ENCODE data around the gene KRT33A. TPM values are rescaled to one million over a fixed set of nuclear protein-coding genes. Genes with fewer than 3 reads are reported as not detected.
A peak's percentile ranks its signal among the peaks of the same experiment; 100 is the strongest.
"Not testable (repeated sequence)": the region's sequence is repeated elsewhere in the genome, so short reads cannot be mapped to it uniquely, and the experiment has no call there.

The KRT33A gene
- total RNA-seq, 2 experiments from 2014 or later, result not detected

DNA sequence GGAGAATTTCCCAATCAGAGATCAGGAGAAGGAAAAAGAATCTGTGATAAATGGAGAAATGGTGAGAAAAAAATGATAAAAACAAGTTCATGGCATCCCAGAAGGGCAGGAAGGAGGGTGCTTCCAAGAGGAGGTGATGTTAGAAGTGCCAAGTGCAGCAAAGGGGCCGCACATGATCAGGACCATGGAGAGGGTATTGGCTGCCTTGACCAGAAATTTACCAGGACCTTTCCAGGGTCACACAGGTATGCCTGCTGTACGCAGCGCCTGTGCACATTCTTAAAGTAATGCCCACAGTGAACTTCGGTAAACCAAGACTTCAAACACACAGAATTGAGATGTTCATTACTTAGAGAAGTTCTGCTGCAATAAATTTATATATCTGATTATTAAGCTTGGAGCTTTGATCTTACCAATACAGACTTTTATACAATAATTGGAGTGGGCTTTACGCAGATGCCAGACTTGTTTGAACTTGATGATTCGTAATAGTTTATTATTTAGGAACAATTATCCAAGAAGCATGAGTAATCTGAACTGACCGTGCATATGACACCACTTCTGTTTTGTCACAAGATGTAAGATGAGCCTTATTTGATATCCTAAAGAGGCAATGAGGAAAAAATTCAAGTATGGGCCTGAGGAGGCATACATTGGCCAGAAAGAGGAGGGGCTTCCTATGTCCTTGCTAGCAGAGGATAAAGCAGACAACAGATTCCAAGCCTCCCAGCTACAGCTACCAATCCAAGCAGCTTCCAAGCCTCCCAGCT lies 2.2 kb upstream of the KRT33A start:
- H3K9me3 Mint-ChIP-seq, result peaks cover 1% of the 10 kb centered on the region
- CTCF ChIA-PET, result no interaction called here

DNA sequence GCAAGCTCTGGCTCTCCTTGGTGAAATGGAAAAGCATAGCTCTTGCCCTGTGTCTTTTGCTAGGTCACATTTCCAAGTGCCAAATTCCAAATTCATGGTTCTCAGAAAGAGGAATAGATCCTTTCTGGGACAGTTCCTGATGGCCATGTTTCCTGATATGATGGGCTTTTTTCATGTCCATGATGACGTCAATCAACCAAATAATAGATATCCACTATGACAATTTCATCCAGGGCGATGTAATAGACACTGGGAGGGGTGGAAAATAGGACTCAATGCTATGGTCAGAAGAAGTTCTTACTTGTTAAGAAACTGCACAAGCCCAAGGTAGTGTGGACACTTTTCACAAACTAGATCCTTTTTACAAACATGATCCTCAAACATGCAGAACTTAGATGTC lies 549 bp upstream of the KRT33A start:
- no peaks in the 10 kb centered on the region for H3K36me3 Mint-ChIP-seq (ENCODE audit: low read depth)

More for the DNA sequence above, 2.2 kb upstream of the KRT33A start:
- Mint-ChIP-seq H3K27ac (no peak overlapping the region), H3K4me3 (no peak overlapping the region), H3K4me1 (ENCODE audit: low read depth) (peaks cover 12% of the 10 kb centered on the region), H3K36me3 (ENCODE audit: low read depth) (no peaks in the 10 kb centered on the region), H3K27me3 (ENCODE audit: low read depth) (no peaks in the 10 kb centered on the region)
- intact Hi-C loops (cut with micrococcal nuclease), result no loop called here
- no peak for DNase-seq

DNA sequence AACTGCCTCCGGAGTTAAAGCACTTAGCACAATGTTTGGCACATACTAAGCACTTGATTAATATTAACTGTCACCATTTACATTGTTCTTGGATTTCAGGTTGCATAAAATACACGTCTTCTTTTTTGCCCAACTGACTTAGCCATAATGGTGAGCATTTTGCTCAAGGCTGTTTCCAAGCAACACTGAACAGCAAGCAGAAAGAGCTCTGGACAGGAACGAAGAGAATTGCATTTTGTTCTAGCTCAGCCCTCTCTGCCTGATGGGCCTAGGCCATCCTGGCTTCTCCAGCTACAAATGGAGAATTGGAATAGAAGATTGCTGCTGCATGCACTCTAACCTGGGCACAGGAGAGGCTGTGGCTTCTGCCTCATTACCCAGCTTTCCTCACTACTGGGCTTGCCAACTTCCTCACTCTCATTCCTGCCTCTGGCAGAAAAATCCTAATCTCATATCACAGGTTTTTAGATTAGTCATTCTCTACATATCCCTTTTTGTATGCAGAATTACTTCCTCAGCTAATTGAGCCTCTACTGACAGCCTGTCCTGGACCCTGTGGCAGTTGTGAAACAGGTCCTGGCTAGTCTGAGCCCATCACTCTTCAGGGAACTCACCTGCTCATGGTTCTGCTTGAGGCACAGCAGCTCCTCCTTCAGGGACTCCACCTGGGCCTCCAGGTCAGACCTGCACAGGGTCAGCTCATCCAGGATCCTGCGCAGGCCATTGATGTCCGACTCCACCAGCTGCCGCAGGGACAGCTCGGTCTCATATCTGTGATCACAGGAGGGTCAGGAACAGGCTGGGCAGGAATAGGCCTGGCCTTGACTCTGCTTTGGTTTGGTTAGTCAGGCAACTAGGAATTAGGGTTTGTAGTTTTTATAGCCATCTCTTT lies 2.5 kb downstream of the KRT33A start:
- Mint-ChIP-seq H3K27me3 (ENCODE audit: low read depth) (no peaks in the 10 kb centered on the region), H3K9me3 (peaks cover 4% of the 10 kb centered on the region), H3K4me1 (ENCODE audit: low read depth) (peaks cover 17% of the 10 kb centered on the region), H3K4me3 (no peak overlapping the region), H3K27ac (no peak overlapping the region), H3K36me3 (ENCODE audit: low read depth) (peaks cover 2% of the 10 kb centered on the region)
- CTCF ChIA-PET, result no interaction called here
- intact Hi-C loops (cut with micrococcal nuclease), result no loop called here
- DNase-seq, result no peak

More for the DNA sequence above, 549 bp upstream of the KRT33A start:
- Mint-ChIP-seq H3K4me1 (ENCODE audit: low read depth) (peaks cover 12% of the 10 kb centered on the region), H3K4me3 (no peak overlapping the region), H3K9me3 (no peaks in the 10 kb centered on the region), H3K27me3 (ENCODE audit: low read depth) (no peaks in the 10 kb centered on the region), H3K27ac (no peak overlapping the region)
- DNase-seq, result no peak
- intact Hi-C loops (cut with micrococcal nuclease), result no loop called here
- CTCF ChIA-PET, result interaction anchor here (1.0 kb wide), 1 partner anchor 198 kb away, joined by 3 read pairs; no protein-coding TSS in a partner anchor

DNA sequence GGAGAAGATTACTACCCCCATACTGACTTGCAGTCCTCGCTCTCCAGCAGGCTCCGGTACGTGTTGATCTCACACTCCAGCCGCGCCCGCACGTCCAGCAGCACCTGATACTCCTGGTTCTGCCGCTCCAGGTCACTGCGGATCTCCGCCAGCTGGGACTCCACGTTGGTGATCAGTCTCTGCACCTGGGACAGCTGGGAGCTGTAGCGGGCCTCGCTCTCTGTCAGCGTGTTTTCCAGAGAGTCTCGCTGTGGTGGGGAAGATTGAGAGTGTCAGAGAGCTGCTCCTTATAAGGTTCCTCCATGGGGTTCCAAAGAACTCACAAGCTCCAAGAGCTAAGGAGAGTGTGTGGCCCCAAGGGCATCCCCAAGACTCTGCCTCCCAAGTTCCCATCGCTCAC lies 4.2 kb downstream of the KRT33A start:
- H3K4me3 Mint-ChIP-seq; H3K27ac Mint-ChIP-seq; intact Hi-C loops (cut with micrococcal nuclease); CTCF ChIA-PET; H3K27me3 Mint-ChIP-seq (ENCODE audit: low read depth); DNase-seq; H3K36me3 Mint-ChIP-seq (ENCODE audit: low read depth): not testable (repeated sequence)
- Mint-ChIP-seq H3K9me3 (peaks cover 15% of the 10 kb centered on the region), H3K4me1 (ENCODE audit: low read depth) (peaks cover 25% of the 10 kb centered on the region)

DNA sequence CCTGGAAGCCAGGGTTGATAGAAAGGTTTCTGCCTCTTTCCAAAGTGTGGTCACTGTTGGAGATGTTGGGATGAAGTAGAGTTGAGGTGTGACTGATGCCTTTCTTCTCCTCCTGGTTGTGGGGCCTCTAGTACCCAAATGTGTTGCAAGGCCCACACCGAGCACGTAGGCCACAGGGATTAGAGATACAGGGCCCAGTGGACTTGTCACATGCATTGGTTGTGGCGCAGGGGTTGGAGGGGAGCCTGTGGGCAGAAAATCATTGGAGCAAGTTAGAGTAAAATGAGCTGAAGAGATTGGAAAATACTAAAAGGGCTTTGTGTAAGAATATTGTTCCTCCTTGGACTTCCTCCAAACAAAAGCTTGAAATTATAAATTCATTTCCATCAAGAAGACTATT lies 4.6 kb downstream of the KRT33A start:
- Mint-ChIP-seq H3K36me3 (ENCODE audit: low read depth) (peaks cover 5% of the 10 kb centered on the region), H3K4me1 (ENCODE audit: low read depth) (peaks cover 25% of the 10 kb centered on the region), H3K9me3 (peaks cover 15% of the 10 kb centered on the region), H3K27ac (no peak overlapping the region), H3K27me3 (ENCODE audit: low read depth) (no peaks in the 10 kb centered on the region), H3K4me3 (no peak overlapping the region)
- no peak for DNase-seq
- intact Hi-C loops (cut with micrococcal nuclease), result no loop called here
- CTCF ChIA-PET, result no interaction called here

DNA sequence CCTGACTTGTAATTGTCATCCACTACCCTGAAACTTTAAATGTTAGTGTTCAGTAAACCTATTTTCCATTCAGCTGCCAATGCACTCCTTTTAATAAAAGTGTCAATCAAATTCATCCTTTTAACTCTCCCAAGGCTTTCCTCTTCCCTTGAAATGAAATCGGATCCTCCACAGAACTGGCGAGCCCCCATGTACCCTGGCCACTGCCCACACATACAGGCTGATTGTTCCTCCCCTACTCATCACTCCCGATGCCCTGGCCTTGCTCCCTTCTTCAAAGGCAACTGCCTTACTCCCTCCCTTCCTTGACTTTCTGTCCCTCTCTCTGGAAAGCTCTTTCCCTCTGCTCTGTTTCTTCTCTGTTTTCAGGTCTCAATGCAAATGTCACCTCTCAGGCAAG lies 7.6 kb downstream of the KRT33A start:
- DNase-seq, result no peak
- intact Hi-C loops (cut with micrococcal nuclease), result no loop called here
- Mint-ChIP-seq H3K36me3 (ENCODE audit: low read depth) (peaks cover 5% of the 10 kb centered on the region), H3K4me1 (ENCODE audit: low read depth) (peaks cover 54% of the 10 kb centered on the region), H3K27me3 (ENCODE audit: low read depth) (no peaks in the 10 kb centered on the region), H3K4me3 (no peak overlapping the region), H3K27ac (no peak overlapping the region), H3K9me3 (peaks cover 15% of the 10 kb centered on the region)
- CTCF ChIA-PET, result interaction anchor here (0.7 to 1.1 kb wide), 2 partner anchors 20 to 318 kb away, joined by 3 read pairs; no protein-coding TSS in a partner anchor

DNA sequence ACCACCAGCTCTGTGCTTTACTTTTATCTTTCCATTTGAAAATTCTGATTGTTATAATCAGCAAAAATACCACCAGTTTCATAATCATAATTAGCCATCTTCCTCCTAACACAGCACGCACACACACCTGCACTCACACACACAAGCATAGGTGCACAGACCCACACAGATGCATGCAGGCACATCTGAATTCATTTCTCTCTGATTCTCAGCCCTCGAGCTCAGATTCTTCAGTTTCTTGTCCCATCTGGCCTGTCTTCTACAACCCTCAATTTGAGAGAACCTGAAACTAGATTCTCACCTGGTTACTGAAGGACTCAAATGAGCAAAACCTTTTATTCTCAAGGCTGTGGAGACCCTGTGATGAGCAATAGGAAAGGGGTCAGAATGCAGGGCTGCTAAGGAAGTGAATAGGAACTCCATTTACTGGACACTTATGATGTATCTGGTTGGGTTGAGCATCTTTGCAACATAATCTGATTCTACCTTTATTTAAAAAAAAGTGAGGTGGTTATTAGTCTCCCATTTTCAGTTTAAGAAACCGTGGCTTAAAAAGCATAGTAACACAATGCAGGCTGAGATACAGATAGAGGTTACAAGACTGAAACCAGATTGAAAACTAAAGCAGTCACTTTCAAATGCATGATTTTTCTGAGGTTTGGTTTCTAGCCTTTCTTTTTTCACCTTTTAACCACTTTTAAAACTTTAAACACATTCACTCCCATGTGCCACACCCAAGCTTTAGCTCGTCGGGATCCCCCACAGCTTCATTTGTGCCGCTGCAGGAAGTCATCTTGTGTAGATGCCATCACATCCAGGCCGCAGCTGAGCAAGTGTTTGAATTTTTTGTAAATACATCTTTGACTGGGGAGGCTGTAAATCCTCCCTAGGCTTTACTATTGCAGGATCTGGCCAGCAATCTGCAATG lies 9.4 kb downstream of the KRT33A start:
- intact Hi-C loops (cut with micrococcal nuclease), result loop anchor here (1.0 to 2.0 kb wide), 2 partner anchors 32 to 63 kb away; partner anchors contain the start of gene KRTAP16-1
- CTCF ChIA-PET, result interaction anchor here (0.6 to 1.9 kb wide), 2 partner anchors 63 to 432 kb away, joined by 3 to 4 read pairs; no protein-coding TSS in a partner anchor
- peak; percentile 82 for DNase-seq

DNA sequence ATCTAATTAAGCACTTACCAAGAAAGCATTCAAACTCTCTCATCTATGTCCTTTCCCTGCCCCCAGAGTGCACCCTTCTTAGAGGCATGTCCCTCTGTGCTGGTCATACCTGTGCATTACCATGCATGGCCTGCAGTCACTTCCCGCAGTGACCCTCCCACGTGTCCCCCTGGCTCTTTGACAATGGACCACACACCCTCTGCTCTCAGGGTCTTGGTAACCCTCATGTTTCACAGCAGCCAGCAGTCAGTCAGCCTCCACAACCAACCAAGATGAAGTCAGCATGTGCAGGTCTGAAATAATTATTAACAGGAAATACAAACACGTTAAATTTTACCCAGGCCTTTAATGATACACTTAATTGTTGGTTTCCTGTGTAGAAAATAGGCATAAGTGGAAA lies 10.1 kb downstream of the KRT33A start:
- Mint-ChIP-seq H3K4me3 (no peak overlapping the region), H3K27me3 (ENCODE audit: low read depth) (no peaks in the 10 kb centered on the region)
- CTCF ChIA-PET, result interaction anchor here (0.6 to 1.9 kb wide), 2 partner anchors 63 to 431 kb away, joined by 3 to 4 read pairs; no protein-coding TSS in a partner anchor

More for the DNA sequence above, 9.4 kb downstream of the KRT33A start:
- H3K4me1 Mint-ChIP-seq (ENCODE audit: low read depth), result peaks cover 64% of the 10 kb centered on the region
- no peaks in the 10 kb centered on the region for H3K27me3 Mint-ChIP-seq (ENCODE audit: low read depth)
- peaks cover 15% of the 10 kb centered on the region for H3K9me3 Mint-ChIP-seq
- H3K27ac Mint-ChIP-seq, result peak overlapping the region; percentile 70
- no peak overlapping the region for H3K4me3 Mint-ChIP-seq
- peaks cover 5% of the 10 kb centered on the region for H3K36me3 Mint-ChIP-seq (ENCODE audit: low read depth)

DNA sequence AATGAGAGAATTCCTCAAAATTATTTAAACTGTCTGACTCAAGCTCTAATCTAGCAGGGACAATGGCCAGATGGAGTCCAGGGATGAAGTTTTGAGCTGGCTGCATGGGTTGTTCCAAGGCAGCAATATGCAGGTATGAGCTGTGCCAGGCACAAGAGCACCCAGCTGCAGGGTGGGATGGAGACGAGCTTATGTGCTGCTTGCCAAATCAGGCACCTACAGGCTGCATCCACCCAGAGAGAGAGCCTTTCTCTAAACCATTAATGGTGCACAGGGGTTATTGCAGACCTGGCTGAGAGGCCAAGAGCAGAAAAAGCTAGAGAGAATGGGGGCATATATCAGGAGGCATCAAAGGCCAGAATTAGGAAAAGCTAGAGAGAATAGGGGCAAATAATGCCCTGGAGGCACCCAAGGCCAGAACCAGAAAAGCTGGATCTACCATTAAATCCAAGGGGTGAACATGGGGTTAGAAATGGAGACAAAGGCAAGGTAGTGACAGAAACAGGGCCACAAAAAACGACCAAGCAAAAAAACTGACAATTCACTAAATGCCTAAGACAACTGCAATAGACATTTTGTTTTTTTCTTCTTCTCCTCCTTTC lies 11.0 kb downstream of the KRT33A start:
- Mint-ChIP-seq H3K4me1 (ENCODE audit: low read depth) (peaks cover 78% of the 10 kb centered on the region), H3K27me3 (ENCODE audit: low read depth) (no peaks in the 10 kb centered on the region), H3K36me3 (ENCODE audit: low read depth) (peaks cover 5% of the 10 kb centered on the region), H3K4me3 (no peak overlapping the region), H3K9me3 (peaks cover 15% of the 10 kb centered on the region), H3K27ac (peak overlapping the region; percentile 9)
- intact Hi-C loops (cut with micrococcal nuclease), result loop anchor here (2.0 to 5.0 kb wide), 2 partner anchors 31 to 158 kb away; partner anchors contain the start of gene KRTAP16-1
- CTCF ChIA-PET, result interaction anchor here (1.9 kb wide), 1 partner anchor 64 kb away, joined by 4 read pairs; no protein-coding TSS in a partner anchor
- no peak for DNase-seq

More for the DNA sequence above, 10.1 kb downstream of the KRT33A start:
- intact Hi-C loops (cut with micrococcal nuclease), result loop anchor here (2.0 kb wide), 1 partner anchor 32 kb away; the partner anchor contains the start of gene KRTAP16-1
- no peak overlapping the region for H3K27ac Mint-ChIP-seq
- DNase-seq, result no peak
- H3K36me3 Mint-ChIP-seq (ENCODE audit: low read depth), result peaks cover 5% of the 10 kb centered on the region
- peaks cover 70% of the 10 kb centered on the region for H3K4me1 Mint-ChIP-seq (ENCODE audit: low read depth)
- H3K9me3 Mint-ChIP-seq, result peaks cover 15% of the 10 kb centered on the region

DNA sequence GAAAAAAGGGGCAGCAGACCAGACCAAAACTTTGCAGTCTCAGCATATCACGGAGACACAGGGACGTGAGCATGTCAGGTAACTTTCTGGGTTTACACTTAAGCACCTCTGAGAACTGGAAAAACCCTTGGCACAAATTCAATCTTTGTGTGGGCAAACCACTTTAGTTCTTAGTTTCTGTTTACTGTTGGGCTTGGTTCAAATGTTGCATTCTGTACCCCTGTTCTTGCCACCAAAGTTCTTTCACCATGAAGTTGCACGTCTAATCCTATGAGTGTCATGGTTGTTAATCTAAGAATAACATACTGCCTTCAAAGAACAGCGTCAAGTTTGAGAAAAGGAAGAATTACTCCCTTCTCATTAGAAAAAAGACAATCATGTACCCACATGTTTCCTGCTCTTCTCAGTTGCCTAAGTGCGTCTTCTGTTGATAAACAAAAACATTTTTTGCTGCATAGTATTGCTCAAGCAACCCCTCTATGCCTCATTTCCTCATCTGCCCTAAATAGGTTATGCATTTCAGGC lies 11.6 kb downstream of the KRT33A start:
- H3K27ac Mint-ChIP-seq, result peak overlapping the region; percentile 48
- intact Hi-C loops (cut with micrococcal nuclease), result loop anchor here (5.0 kb wide), 1 partner anchor 158 kb away; no protein-coding TSS in a partner anchor
- peaks cover 85% of the 10 kb centered on the region for H3K4me1 Mint-ChIP-seq (ENCODE audit: low read depth)
- peaks cover 5% of the 10 kb centered on the region for H3K36me3 Mint-ChIP-seq (ENCODE audit: low read depth)
- DNase-seq, result peak; percentile 47
- peaks cover 15% of the 10 kb centered on the region for H3K9me3 Mint-ChIP-seq
- CTCF ChIA-PET, result interaction anchor here (1.1 kb wide), 1 partner anchor 10 kb away, joined by 4 read pairs; no protein-coding TSS in a partner anchor
- no peak overlapping the region for H3K4me3 Mint-ChIP-seq
- H3K27me3 Mint-ChIP-seq (ENCODE audit: low read depth), result no peaks in the 10 kb centered on the region

DNA sequence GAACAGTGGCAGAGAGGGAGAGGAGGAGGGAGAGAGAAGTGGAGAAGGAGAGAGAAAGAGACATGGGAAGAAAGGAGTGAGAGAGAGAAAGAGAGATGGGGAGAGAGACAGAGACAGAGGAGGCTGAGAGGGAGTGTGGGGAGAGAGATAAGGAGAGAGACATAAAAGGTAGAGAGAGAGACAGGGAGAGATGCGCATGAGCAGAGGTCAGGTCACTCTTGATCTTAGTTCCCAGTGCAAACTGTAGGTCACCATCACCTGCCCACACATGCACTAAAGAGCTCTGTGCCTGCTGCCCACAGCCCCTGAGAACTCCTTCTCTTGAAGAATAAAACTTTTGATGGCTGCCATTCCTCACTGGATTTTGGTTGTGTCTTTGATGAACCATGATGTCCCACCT lies 14.9 kb downstream of the KRT33A start:
- CTCF ChIA-PET, result no interaction called here
- H3K27ac Mint-ChIP-seq, result no peak overlapping the region
- no peaks in the 10 kb centered on the region for H3K9me3 Mint-ChIP-seq
- no peaks in the 10 kb centered on the region for H3K36me3 Mint-ChIP-seq (ENCODE audit: low read depth)
- peaks cover 67% of the 10 kb centered on the region for H3K4me1 Mint-ChIP-seq (ENCODE audit: low read depth)
- intact Hi-C loops (cut with micrococcal nuclease), result loop anchor here (5.0 kb wide), 1 partner anchor 162 kb away; no protein-coding TSS in a partner anchor
- H3K27me3 Mint-ChIP-seq (ENCODE audit: low read depth), result no peaks in the 10 kb centered on the region
- no peak for DNase-seq
- H3K4me3 Mint-ChIP-seq, result no peak overlapping the region

Measured in activated naive CD4-positive, alpha-beta T cell treated with anti-CD3 and anti-CD28 coated beads for 36 hours (primary cell).